ENCODE measurements around the gene NFIA.

NFIA gene

GRCh38 chr1:61085206-61085982 is 3.0 kb downstream of the NFIA start:
- DNase-seq, result no peak

DNA sequence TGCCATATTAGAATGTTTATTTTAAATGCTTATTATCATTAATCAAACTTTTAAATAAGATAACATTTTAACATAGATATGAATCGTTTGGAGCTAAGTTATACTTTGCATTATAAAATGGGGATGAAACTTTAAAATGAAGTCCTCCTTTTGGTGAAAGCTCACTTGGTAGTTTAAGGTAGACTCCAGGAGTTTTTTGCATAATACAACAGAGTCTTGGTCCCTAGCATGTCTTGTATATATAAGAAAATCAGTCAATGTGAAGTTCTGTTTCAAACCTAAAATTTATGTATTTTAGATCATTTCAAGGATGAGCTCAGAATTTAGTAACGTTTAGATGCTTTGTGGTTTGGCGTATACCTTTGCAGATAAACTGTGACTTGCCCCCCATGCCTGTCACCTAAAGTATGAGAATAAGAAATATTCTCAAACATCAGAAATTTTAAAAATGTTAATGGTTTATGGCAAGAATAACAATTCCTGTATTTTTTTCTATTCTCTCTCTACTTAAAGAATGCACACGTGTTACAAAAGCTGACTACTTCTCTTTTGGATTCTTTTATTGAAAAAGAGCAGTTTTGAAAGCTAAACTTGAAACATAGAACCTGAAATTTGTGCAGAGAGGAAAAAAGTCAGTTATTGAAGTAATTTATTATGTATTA is 3.8 kb downstream of the NFIA start:
- no peak for DNase-seq

GRCh38 chr1:61087571-61087970 is 5.2 kb downstream of the NFIA start:
- no peak for DNase-seq

DNA sequence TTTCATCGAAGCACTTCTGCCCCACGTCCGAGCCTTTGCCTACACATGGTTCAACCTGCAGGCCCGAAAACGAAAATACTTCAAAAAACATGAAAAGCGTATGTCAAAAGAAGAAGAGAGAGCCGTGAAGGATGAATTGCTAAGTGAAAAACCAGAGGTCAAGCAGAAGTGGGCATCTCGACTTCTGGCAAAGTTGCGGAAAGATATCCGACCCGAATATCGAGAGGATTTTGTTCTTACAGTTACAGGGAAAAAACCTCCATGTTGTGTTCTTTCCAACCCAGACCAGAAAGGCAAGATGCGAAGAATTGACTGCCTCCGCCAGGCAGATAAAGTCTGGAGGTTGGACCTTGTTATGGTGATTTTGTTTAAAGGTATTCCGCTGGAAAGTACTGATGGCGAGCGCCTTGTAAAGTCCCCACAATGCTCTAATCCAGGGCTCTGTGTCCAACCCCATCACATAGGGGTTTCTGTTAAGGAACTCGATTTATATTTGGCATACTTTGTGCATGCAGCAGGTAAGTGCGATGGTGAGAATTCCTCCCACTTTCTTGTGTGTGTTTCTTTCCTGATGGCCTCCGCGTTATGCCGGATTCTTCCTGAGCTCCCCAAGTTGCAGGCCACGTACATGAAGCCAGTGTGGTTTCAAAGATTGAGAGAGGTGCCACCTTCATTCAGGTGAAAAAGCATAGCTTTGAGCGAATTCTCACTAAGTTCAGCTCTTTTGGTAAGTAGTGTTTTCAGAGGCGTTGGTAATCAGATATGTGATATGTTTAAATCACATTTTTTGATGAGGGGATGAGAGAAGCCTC is 6.0 kb downstream of the NFIA start:
- no peak for DNase-seq

DNA sequence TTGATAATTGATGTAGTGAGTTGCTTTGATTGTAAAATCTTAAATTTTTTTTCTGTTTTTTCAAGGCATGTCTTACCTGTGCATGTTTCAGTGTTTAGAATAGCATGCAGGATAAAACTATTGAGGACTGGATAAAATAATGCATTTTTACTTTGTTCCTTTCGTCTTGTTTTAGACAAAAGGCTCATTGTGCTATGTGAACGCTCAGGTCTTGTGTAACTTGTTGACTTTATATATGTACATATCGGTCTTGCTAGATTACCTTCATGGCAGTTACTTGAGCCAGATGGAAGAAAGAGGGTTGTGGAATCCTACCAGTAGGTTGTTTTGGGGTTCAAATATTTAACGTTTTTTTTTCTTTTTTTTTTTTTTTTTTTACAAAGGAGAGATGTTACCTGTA is 7.0 kb downstream of the NFIA start:
- no peak for DNase-seq

DNA sequence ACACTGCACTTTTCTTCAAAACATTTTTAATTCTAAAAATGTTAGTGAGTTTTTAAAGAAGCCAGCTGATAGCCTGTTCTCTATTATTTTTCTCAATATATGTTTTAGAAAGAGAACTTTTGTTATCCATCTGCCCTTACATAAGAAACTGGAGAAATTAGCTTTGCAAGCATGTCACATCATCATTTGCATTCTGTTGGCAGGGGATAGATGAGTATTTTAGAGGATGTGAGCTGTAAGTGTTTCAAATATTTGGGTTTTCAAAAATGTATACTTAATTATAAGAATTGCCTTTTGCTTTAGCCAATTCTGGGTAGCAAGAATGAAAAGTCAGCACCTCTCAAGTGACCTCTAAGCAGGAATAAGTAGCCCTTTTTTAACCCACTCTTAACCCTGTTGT is 7.4 kb downstream of the NFIA start:
- DNase-seq, result no peak

- DNase-seq, result no peak
Observed at GRCh38 chr1:61090546-61091202, 8.3 kb downstream of the NFIA start.

- no peak for DNase-seq
Observed at GRCh38 chr1:61091455-61091854, 9.1 kb downstream of the NFIA start.

DNA sequence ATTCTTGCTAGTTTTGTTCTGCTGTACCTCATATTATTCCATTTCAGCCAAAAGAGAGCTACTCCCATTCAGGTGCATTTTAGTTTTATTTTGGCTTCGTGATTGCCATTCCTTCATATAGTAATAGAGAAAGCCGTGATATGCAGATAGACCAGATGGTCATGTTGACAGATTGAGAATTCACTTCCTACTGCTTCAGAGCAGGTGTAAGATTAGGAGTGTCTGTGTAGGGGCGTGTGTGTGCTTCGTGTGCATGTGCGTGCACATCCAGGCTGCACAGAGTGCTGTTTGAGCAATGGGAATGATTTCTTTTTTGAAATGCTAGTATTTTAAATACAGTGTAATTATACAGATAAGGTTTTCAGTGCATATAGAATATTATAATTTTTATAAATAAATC is 10.3 kb downstream of the NFIA start:
- no peak for DNase-seq

GRCh38 chr1:61093525-61094137 is 11.3 kb downstream of the NFIA start:
- DNase-seq, result no peak

- DNase-seq, result no peak
Observed at GRCh38 chr1:61094677-61095469, 12.5 kb downstream of the NFIA start.

DNA sequence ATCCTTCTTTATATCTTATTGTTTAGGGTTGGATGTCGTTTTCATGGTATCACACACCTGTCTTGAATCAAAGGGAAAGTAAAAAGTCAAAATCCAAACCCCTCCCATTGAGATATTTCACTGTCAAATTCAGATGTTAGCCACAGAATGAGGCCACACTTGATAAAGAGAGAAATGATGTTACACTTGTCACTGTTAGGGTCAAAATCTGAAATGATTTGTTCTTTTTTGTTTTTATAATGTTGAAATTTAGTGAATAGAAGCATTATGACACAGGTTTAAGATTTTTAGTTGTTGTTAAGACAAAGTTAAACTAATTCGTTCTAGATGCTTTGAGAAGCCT is 13.1 kb downstream of the NFIA start:
- no peak for DNase-seq

GRCh38 chr1:61097317-61097716 is 15.0 kb downstream of the NFIA start:
- no peak for DNase-seq

- no peak for DNase-seq
Observed at GRCh38 chr1:61097722-61098121, 15.4 kb downstream of the NFIA start.

DNA sequence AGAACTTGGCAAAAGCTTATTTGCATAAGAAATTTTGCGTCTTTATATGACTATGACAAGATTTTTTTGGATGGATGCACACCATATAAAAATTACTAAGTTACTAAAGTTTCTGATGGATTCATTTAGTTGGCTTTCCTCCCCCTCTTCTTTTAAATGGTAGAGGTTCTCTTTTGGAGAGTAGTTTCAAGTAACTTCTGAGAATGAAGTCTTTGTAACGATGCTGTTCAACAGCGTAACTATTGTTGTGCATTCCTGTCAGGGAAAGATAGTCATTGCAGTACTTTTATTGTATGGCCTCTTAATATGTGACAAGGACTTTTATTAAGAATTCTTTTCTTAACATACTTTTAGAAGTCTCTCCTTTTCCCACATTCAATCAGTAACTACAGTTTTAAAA is 16.0 kb downstream of the NFIA start:
- no peak for DNase-seq

GRCh38 chr1:61098906-61099437 is 16.6 kb downstream of the NFIA start:
- no peak for DNase-seq

DNA sequence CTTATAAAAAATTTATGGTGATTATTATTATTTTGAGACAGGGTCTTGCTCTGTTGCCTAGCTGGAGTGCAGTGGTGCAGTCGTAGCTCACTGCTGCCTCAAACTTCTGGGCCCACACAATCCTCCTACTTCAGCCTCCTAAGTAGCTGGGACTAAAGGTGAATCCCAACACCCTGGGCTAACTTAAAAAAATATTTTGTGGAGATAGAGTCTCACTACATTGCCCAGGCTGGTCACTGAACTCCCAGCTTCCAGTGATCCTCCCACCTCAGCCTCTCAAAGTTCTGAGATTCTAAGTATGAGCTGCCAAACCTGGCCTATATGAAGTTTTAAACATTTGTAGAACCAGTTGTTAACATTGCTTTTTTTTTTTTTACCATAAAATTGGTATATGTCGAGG is 18.2 kb downstream of the NFIA start:
- DNase-seq, result no peak

- no peak for DNase-seq
Observed at GRCh38 chr1:61101536-61101935, 19.2 kb downstream of the NFIA start.

DNA sequence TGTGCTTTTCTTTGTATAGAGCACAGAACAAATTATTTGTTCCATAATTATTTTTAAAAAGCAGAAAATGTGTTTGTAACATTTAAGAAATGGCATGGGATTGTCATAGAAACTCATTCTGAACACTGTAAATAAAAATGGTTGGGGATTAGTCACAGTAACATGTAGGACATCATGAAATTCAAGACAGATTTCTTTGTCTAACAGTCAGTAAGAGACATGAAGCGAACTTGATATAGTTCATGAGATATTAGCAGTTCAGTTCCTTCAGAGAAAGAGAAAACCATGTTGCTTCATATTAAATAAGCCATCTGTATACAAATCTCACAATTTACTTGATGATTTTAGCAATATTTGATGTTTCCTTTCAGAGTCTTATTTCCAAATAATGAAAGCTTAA is 19.7 kb downstream of the NFIA start:
- DNase-seq, result no peak

DNA sequence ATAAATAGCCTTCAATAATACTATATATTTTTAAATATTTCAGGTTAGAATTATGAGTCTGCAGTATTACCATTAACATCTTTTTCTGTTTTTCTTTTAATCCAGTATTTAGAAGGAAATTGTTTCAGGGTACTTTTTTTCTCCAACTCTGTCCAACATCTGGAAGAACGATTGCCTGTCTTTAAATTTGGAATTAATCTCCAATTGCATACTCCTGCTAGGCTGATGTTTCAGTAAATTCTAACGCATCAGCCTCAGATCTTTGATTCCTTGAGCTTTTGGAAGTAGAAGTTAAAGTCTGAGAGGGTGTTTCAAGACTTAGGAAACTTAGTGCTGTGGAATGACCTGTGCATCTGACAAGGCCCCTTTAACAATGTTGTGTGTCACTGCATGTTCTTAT is 20.3 kb downstream of the NFIA start:
- DNase-seq, result no peak

DNA sequence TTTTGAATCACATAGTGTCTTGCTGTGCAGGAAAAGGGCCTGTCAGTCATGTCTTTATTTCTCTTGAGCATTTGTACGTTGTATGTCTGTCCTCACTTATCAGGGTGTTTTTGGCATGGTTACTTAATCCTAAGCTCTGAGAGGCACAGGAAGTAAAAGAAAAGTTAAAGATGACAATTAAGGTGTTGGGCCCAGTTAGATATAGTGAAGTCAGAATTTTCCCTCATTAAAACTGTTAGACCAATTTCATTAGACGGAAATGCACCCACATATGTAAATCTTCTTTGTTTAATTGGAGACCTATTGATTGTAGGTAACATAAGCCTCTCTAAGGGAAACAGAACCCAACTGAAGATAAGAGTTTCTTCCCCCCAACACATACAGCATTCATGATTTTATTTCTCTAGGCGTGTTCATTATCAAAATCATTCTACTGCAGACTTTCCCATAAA is 21.9 kb downstream of the NFIA start:
- no peak for DNase-seq

- DNase-seq, result no peak
Observed at GRCh38 chr1:61107638-61108037, 25.3 kb downstream of the NFIA start.

Measured in NCI-H2227 treated with DMSO at 0.1 percent for 48 hours (cell line).